PC-9 (cell line): ENCODE results near the gene NT5C1A.

Experiments used
- EZH2 ChIP-seq: fragments of 200-600 bp; sonication (generic); IDR thresholded peaks from 2 replicates; pipeline ENCODE4 v1.8.0; 2017; ENCODE audit warnings: antibody characterized with exemption, low read depth
- TF ChIP-seq, protein P1 (sequence below): fragments of 200-600 bp; sonication (generic); conservative IDR thresholded peaks from 2 replicates; pipeline ENCODE4 v1.6.1; 2017; ENCODE audit warnings: mixed run types, antibody characterized with exemption, mild to moderate bottlenecking, moderate library complexity

DNA sequence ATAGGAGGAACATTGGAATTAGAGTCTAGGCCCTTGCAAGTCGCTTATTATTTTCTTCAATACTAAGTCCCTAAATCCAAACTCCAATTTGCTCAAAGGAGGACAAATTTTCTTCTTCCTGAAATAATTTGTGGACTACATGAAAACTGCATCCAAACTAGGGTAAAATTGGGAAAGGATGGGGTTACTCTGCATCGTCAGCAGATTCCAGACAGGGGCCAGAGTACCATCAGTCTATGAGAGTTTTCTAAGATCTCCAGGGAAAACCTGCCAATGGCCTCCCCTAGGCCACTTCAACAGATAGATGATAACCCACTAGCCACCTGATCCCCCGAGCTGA lies 33.0 kb downstream of the NT5C1A start:
- TF ChIP-seq, protein P1, sequence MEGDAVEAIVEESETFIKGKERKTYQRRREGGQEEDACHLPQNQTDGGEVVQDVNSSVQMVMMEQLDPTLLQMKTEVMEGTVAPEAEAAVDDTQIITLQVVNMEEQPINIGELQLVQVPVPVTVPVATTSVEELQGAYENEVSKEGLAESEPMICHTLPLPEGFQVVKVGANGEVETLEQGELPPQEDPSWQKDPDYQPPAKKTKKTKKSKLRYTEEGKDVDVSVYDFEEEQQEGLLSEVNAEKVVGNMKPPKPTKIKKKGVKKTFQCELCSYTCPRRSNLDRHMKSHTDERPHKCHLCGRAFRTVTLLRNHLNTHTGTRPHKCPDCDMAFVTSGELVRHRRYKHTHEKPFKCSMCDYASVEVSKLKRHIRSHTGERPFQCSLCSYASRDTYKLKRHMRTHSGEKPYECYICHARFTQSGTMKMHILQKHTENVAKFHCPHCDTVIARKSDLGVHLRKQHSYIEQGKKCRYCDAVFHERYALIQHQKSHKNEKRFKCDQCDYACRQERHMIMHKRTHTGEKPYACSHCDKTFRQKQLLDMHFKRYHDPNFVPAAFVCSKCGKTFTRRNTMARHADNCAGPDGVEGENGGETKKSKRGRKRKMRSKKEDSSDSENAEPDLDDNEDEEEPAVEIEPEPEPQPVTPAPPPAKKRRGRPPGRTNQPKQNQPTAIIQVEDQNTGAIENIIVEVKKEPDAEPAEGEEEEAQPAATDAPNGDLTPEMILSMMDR, result no peak
- no peak for TF ChIP-seq EZH2
